GM21515 (cell line): Measurements from ENCODE around the gene PKP1.
"Not testable (repeated sequence)": the region's sequence is repeated elsewhere in the genome, so short reads cannot be mapped to it uniquely, and the experiment has no call there.

ENCODE experiments used
- ATAC-seq: cut with Tn5 transposase; IDR thresholded peaks from one replicate; pipeline ENCODE4 v1.9.1; 2021; ENCODE audit not compliant: unreplicated experiment

The PKP1 gene, protein sequence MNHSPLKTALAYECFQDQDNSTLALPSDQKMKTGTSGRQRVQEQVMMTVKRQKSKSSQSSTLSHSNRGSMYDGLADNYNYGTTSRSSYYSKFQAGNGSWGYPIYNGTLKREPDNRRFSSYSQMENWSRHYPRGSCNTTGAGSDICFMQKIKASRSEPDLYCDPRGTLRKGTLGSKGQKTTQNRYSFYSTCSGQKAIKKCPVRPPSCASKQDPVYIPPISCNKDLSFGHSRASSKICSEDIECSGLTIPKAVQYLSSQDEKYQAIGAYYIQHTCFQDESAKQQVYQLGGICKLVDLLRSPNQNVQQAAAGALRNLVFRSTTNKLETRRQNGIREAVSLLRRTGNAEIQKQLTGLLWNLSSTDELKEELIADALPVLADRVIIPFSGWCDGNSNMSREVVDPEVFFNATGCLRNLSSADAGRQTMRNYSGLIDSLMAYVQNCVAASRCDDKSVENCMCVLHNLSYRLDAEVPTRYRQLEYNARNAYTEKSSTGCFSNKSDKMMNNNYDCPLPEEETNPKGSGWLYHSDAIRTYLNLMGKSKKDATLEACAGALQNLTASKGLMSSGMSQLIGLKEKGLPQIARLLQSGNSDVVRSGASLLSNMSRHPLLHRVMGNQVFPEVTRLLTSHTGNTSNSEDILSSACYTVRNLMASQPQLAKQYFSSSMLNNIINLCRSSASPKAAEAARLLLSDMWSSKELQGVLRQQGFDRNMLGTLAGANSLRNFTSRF

GRCh38 chr1:201282931-201283829 lies at the start of gene PKP1:
PKP1 (plus strand) TSS chr1:201283506; CDS start chr1:201283703, 197 bp downstream.
- ATAC-seq, result no peak

GRCh38 chr1:201239646-201240045 lies 43.7 kb upstream of the PKP1 start:
- ATAC-seq, result not testable (repeated sequence)

GRCh38 chr1:201240171-201240570 lies 43.1 kb upstream of the PKP1 start:
- no peak for ATAC-seq

- ATAC-seq, result no peak
These were observed 41.6 kb upstream of the PKP1 start for GRCh38 chr1:201241736-201242135.

DNA sequence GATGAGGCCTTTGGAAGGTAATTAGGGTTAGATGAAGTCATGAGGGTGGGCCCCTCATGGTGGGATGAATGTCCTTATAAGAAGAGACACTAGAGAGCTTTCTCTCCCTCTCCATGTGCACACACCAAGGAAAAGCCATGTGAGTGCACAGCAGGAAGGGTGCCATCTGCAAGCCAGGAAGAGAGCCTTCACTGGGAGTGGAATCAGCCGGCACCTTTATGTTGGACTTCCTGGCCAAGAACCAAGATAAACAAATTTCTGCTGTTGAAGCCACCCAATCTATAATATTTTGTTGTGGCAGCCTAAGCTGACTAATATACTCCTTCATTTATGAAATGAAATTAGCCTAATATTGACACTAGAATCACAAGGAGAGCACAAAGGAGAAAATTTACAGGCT lies 38.2 kb upstream of the PKP1 start:
- no peak for ATAC-seq

DNA sequence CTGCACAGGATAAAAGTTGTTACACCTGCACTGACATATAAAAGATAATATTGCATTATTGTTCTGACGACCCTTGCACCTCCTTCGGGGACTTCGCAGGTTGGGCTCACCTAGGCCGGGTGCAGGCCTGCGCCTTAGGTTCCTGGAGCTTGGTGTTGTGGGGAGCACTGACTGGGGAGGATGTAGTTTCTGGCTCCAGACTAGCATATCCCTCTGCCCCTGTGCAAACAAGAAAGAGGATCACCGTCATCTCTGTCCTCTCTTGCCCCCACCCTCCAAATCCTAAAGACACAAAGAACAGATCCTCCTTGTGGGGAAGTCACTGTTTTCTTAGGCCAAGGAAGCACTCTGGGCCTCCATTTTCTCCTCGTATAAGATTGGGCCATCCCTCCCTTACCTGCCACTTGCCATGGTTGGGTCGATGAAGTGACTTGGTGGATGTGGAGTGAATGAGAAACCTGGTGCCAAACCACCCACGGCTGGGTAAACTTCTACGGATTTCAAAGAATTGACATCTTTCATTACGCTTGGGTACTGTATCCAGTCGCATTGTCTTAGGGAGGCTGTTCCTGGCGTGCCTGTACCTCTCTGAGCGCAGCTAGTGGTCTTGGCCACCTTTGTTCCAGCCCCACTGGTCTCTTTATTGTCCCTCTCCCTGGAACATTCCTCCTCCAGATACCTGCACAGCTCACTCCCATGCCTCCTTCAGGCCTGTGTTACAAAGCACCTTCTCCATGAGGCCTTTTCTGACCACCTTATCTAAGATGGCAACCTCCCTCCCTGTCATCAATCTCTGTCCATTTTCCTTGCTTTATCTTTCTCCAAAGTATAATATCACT lies 34.4 kb upstream of the PKP1 start:
- no peak for ATAC-seq

DNA sequence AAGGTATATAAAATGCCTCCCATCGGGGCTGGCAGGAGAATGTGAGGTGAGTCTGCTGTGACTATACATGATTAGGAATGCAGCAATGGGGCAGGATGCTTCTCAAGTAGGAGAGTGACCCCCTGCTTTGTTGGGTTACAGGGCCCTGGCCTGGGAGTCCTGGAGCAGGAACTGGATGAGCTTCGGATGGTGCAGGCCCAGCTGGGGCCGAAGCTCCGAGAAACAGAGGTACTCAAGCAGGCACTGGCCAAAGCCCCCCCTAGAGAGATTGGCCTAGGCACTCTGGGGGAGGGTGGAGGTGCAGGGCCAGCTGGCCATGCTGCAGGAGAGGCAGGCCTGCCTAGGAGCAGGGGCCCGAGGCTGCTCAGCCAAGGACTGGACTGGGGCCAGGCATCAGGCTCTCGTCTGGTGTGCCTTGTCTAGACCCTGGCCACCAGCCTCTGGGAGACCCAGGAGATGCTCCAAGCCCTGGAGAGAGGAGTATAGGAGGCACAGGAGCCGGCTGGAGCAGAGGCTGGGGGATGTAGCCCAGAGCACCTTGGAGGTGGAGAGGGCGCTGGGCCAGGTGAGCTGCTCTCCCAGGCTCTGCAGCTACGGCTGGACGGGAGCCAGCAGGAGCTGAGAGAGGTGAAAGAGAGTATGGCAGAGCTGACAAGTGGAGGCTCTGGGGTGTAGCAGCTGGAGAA lies 32.8 kb upstream of the PKP1 start:
- no peak for ATAC-seq

GRCh38 chr1:201251411-201251810 lies 31.9 kb upstream of the PKP1 start:
- ATAC-seq, result no peak

DNA sequence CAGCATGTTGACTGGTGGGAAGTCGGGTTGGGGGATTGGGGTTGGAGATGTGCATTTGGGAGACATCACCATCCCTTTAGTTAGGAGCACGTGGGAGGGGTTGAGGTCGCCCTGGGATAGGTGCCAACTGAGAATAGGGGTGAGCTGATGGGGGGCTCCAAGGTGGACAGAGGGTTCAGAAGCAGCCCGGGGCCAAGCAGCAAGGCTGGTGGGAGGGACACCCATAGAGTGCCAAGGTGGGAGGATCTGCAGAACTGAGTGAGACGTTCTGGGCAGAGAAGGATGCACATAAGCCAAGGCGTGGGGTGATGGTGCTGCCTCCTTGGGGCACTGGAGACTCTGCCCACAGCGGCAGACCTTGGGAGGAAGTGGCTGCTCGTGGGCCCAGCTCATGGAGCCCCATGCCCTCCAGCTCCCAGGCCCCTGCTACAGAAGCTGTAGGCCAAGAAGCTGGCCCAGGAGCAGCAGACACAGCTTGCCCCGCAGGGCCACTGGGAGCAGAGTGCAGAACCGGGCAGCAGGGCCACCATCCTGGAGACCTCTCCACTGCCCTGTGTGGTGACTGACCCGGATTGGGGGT lies 31.4 kb upstream of the PKP1 start:
- ATAC-seq, result no peak

DNA sequence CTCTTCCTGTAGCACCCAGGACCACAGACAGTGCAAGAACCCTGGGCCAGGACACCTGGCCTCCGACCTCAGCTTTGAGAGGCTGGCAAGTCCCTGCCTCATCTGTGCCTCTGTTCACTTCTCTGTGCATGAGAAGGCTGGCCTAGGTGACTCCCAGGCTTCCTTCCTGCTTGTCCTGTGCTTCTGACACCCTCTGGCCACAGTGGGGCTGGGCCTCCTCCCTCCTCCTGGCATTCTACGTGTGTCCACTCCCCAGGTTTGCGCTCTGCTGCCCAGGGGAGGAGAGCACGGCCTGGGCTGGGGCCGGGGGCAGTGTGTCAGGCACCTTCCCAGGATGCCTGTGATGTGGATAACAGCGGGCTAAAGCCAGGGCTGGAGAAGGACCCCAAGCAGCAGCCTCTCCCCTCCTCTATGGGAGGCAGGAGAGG lies 30.3 kb upstream of the PKP1 start:
- no peak for ATAC-seq

- ATAC-seq, result no peak
These were observed 29.9 kb upstream of the PKP1 start for GRCh38 chr1:201253411-201253810.

GRCh38 chr1:201253906-201254624 lies 29.2 kb upstream of the PKP1 start:
- ATAC-seq, result no peak

- ATAC-seq, result no peak
These were observed 28.5 kb upstream of the PKP1 start for GRCh38 chr1:201254625-201255478.

DNA sequence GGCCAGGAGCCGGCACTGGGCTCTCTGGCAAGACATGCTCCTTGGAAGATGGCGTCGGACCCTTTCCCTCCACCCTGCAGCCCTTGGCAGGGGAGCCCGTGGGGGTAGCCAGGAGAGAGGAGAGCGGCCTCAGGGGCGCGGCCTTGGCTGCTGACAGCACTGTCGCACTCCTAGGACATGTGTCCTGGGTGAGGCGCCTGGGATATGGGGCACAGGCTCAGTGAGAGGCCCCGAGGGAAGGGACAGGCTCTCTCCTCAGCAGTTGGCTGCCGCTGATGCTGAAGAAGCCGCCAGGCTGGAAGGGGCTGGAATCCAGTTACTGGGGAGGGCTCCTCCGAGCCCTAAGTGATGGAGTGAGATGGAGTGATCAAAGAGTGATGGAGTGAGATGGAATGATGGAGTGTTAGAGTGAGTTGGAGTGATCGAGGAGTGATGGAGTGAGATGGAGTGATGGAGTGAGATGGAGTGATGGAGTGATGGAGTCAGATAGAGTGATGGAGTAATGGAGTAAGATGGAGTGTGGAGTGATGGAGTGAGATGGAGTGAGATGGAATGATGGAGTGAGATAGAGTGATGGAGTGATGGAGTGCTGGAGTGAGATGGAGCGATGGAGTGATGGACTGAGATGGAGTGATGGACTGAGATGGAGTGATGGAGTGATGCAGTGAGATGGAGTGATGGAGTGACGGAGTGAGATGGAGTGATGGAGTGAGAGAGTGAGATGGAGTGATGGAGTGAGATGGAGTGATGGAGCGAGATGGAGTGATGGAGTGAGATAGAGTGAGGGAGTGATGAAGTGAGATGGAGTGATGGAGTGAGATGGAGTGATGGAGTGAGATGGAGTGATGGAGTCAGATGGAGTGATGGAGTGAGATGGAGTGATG lies 27.6 kb upstream of the PKP1 start:
- ATAC-seq, result no peak

- ATAC-seq, result not testable (repeated sequence)
These were observed 25.2 kb upstream of the PKP1 start for GRCh38 chr1:201258132-201258531.

DNA sequence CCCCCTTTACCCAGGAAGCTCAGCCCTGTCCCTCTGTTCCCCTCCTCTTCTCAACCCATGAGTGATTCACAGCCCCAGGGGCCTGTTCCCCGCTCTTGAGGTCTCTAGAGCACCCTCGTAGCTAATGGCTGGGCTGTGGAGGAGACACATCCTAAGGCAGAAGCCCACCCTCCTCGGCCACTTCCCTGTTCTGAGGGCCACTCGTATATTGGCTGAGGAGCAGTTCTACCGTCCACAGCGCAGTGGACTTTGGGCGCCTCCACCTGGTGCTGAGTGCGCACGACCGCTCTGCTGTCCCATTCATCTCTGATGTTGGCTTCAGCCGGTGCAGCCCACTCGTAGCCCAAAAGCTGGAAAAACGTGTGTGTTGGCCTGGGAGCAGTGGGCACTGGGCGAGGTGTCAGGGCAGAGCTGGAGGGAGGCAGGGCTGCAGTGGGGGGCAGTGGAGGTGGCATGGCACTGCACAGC lies 24.5 kb upstream of the PKP1 start:
- no peak for ATAC-seq
